Aorta (tissue), 5 donors: ENCODE results near the gene VPS36. TPM values are rescaled to one million over a fixed set of nuclear protein-coding genes. Genes with fewer than 3 reads are reported as not detected.
"Not testable (repeated sequence)": the region's sequence is repeated elsewhere in the genome, so short reads cannot be mapped to it uniquely, and the experiment has no call there.

Source experiments
- ATAC-seq: fragments of 200-7000 bp; cut with Tn5 transposase; one replicate; pipeline ENCODE4 v1.9.1; 2022; ENCODE audit warnings: moderate library complexity; ENCODE audit not compliant: low FRiP score
- DNase-seq, 2 donors: peaks; one replicate each; pipeline ENCODE4 v3.0.0-alpha.2; 2020
- H3K27ac ChIP-seq, 2 donors: one replicate each; pipeline ENCODE4 v1.5.1; 2013; ENCODE audit warnings: low read length in 2 of 2, mild to moderate bottlenecking in 2 of 2, moderate library complexity in 2 of 2, control low read depth in 1 of 2, inconsistent platforms in 1 of 2, low read depth in 1 of 2
- H3K27me3 ChIP-seq, 2 donors: one replicate each; pipeline ENCODE4 v1.6.1; 2013; ENCODE audit warnings: control low read depth in 1 of 2, low read length in 1 of 2, mild to moderate bottlenecking in 1 of 2, moderate library complexity in 1 of 2; ENCODE audit not compliant: insufficient read depth in 2 of 2, control insufficient read depth in 1 of 2
- H3K36me3 ChIP-seq, 2 donors: one replicate each; pipeline ENCODE4 v1.6.1; 2013; ENCODE audit warnings: control low read depth in 1 of 2, low read length in 1 of 2, mild to moderate bottlenecking in 1 of 2; ENCODE audit not compliant: insufficient read depth in 2 of 2, control insufficient read depth in 1 of 2
- H3K4me1 ChIP-seq, 2 donors: one replicate each; pipeline ENCODE4 v1.6.1; 2013; ENCODE audit warnings: low read length in 2 of 2, control low read depth in 1 of 2, mild to moderate bottlenecking in 1 of 2, moderate library complexity in 1 of 2; ENCODE audit not compliant: insufficient read depth in 2 of 2, control insufficient read depth in 1 of 2
- H3K4me3 ChIP-seq, 2 donors: one replicate each; pipeline ENCODE4 v1.5.1; 2013; ENCODE audit warnings: low read length in 2 of 2, control low read depth in 1 of 2, mild to moderate bottlenecking in 1 of 2
- H3K9me3 ChIP-seq: one replicate; pipeline ENCODE4 v1.6.1; 2013; ENCODE audit warnings: mild to moderate bottlenecking, low read length; ENCODE audit not compliant: control insufficient read depth
- WGBS, 2 donors: extraction: QIAGEN DNeasy Blood & Tissue Kit; methylation state at CpG; one replicate each; pipeline ENCODE4 v1.1.7; 2013; 5-methylcytosine and 5-hydroxymethylcytosine counted together
- intact Hi-C, 2 donors: fragments of 100-400 bp; cut with DNase I; formaldehyde crosslinking; loops; one replicate each; pipeline versions ENCODE4 v1.14.2 to v1.15.0; 2022
- polyA plus RNA-seq, 2 donors: library from polyadenylated mRNA; stranded (reverse); fragments of 200-250 nt; gene quantifications; one replicate each; pipeline ENCODE4 v1.2.3, GENCODE V29; 2013
- total RNA-seq, 2 donors: library from RNA; stranded (reverse); fragmentation: NEBNext Ultra II Directional; extraction: Animal tissue kit (Norgen Biotek cat#: 25700); gene quantifications; one replicate each; pipeline ENCODE4 v1.2.1, GENCODE V29; 2021
- donor health status: healthy with polysubstance abuse.
- donor health status: Bipolar disorder and iron deficiency.
- donor health status: DM: no; HTN: no; CAD: no.
- donor health status: DM: no; HTN: no; CAD: no.
- donor health status: DM: yes; HTN: yes; CAD: no.

VPS36 gene
- total and polyA plus RNA-seq, 4 donors, result 20.4 to 54.3 (median 34.0) TPM

DNA sequence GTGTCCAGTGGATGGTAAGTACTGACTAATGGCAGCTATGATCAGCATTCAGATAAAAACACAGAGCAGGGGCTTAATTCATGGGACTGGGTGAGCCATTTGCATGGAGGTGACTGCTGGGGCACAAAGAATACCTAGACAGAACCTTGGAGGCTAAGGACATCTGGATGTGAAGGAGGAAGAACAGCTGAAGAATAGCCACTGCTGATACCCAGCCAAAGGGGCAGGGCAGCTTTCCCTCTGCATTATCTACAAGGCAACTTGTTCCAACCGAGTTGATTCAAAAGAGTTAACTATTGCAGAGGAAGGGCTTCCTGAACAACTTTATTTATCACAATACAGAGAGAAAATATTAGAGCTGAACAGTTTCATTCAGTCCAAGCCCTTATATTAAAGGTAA is 31.4 kb downstream of the VPS36 start:
- Histone ChIP-seq H3K4me3 (no peak overlapping the region), H3K36me3 (peaks cover 0 to 11% of the 10 kb centered on the region in 2 donors), H3K27ac (no peak overlapping the region), H3K4me1 (no peaks in the 10 kb centered on the region), H3K9me3 (no peaks in the 10 kb centered on the region), H3K27me3 (no peaks in the 10 kb centered on the region)
- no peak for ATAC-seq
- WGBS, 2 donors, result 42 to 50% methylated on average over 1 of the region's 1 CpG
- intact Hi-C loops, result no loop called here
- DNase-seq, result no peak

DNA sequence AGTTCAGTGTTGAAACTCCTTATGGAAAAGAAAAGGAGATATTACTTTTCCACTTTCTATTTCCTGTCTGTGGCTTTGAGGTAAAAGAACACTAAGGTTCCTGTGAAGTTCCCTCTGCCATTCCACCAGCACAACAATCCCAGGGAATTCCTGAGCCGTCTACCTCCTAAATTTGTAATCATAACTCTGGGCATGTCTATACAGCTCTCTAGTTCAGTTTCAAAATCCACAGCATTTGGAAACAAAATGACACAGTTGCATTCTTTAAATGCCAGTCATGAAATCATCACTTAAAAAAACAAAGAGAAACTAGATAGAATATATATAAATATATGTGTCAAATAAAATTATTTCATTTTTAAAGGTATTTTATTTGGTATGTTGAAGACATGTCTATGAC is 35.5 kb downstream of the VPS36 start:
- ATAC-seq, result no peak
- intact Hi-C loops, result no loop called here
- H3K36me3 ChIP-seq, result peaks cover 0 to 13% of the 10 kb centered on the region in 2 donors

DNA sequence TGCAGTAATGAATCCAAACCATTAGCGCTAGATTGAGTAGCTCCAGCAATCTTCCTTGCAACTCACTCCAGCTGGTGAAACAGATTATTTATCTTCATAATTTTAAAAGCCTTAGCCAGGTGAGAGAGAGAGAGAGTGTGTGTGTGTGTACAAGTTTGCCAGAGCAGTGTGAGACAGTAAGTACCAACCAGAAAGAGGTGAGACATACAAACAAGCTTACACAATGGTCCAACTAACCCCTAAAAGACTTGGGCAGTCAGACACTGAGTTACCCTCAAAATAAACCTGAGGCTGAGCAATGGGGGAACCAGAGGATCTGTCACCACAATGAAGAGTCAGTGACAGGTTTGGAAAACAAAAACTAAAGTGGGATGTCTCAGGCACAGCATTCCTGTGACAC is 36.4 kb downstream of the VPS36 start:
- intact Hi-C loops, result no loop called here
- Histone ChIP-seq H3K4me1 (no peaks in the 10 kb centered on the region), H3K27me3 (no peaks in the 10 kb centered on the region), H3K36me3 (peaks cover 0 to 12% of the 10 kb centered on the region in 2 donors), H3K4me3 (no peak overlapping the region), H3K9me3 (no peaks in the 10 kb centered on the region), H3K27ac (no peak overlapping the region)
- 90 to 95% methylated on average over 1 of the region's 1 CpG for WGBS, 2 donors
- DNase-seq, result no peak
- ATAC-seq, result no peak

More for the DNA sequence above, 35.5 kb downstream of the VPS36 start:
- WGBS, 2 donors, result 10 to 18% methylated on average over 1 of the region's 1 CpG
- Histone ChIP-seq H3K27me3 (no peaks in the 10 kb centered on the region), H3K9me3 (no peaks in the 10 kb centered on the region), H3K4me1 (no peaks in the 10 kb centered on the region), H3K27ac (no peak overlapping the region), H3K4me3 (no peak overlapping the region)
- no peak for DNase-seq

DNA sequence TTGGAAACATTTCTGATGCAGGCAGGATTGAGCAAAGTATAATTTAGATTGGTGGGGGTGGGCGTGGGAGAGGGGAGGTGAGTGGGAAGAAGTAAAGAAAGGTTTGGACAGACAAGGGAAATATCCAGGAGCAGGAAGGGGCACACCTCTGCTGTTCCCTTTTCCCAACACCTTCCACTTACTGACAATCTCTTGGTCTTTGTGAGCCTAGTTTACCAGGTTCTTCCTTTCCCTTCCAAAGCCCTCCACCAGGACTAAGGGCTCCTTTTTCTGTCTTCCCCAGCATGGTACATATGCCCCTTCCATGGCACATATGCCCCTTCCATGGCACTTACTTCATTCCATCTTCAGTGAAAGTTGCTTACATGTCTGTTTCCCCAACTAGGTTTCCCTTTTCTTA is 38.3 kb downstream of the VPS36 start:
- Histone ChIP-seq H3K9me3 (no peaks in the 10 kb centered on the region), H3K4me3 (no peak overlapping the region), H3K27me3 (no peaks in the 10 kb centered on the region), H3K4me1 (no peaks in the 10 kb centered on the region), H3K36me3 (peaks cover 0 to 9% of the 10 kb centered on the region in 2 donors), H3K27ac (no peak overlapping the region)
- 94 to 100% methylated on average over 1 of the region's 1 CpG for WGBS, 2 donors
- intact Hi-C loops, result no loop called here
- DNase-seq (no peak), ATAC-seq (no peak)

DNA sequence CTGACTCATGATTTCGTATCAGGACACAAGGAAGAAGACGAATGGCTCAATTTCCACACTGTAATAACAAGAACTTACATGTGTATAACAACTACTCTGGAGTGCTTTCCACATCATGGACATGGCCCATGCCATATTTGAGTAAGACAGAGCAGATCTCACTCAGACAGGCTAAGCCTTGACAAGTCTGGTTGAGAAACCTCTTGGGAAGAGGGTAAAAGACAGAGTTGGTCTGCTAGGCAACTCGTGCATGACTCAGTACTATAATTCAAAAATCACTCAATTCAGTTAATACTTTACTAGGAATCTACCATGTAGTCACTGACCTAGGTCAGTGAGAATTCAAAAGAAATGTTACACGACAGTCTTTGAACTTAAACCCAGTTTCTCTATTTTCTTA is 38.8 kb downstream of the VPS36 start:
- Histone ChIP-seq H3K27me3 (no peaks in the 10 kb centered on the region), H3K9me3 (no peaks in the 10 kb centered on the region), H3K4me3 (no peak overlapping the region), H3K4me1 (no peaks in the 10 kb centered on the region), H3K27ac (no peak overlapping the region), H3K36me3 (peaks cover 0 to 7% of the 10 kb centered on the region in 2 donors)
- ATAC-seq (no peak), DNase-seq (no peak)
- intact Hi-C loops, result no loop called here
- 80 to 83% methylated on average over 4 of the region's 4 CpGs for WGBS, 2 donors

- H3K4me3 ChIP-seq, intact Hi-C loops, ATAC-seq, H3K4me1 ChIP-seq, H3K9me3 ChIP-seq, H3K36me3 ChIP-seq, DNase-seq, H3K27me3 ChIP-seq, H3K27ac ChIP-seq: not testable (repeated sequence)
- 95 to 96% methylated on average over 30 to 33 of the region's 33 CpGs for WGBS, 2 donors
Measured at GRCh38 chr13:52408071-52408658, 42.3 kb downstream of the VPS36 start.

DNA sequence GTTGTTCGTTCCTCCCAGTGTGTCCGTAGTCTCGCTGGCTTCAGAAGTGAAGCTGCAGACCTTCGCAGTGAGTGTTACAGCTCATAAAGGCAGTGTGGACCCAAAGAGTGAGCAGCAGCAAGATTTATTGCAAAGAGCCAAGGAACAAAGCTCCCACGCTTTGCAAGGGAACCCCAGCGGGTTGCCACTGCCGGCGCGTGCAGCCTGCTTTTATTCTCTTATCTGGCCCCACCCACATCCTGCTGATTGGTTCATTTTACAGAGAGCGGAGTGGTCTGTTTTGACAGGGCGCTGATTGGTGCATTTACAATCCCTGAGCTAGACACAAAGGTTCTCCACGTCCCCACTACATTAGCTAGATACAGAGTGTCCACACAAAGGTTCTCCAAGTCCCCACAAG is 43.0 kb downstream of the VPS36 start:
- H3K27me3 ChIP-seq, H3K9me3 ChIP-seq: not testable (repeated sequence)

GRCh38 chr13:52406629-52407028 is 43.8 kb downstream of the VPS36 start:
- Histone ChIP-seq H3K36me3 (peaks cover 0 to 1% of the 10 kb centered on the region in 2 donors), H3K9me3 (no peaks in the 10 kb centered on the region), H3K27ac (no peak overlapping the region), H3K27me3 (no peaks in the 10 kb centered on the region), H3K4me1 (no peaks in the 10 kb centered on the region), H3K4me3 (no peak overlapping the region)
- ATAC-seq (no peak), DNase-seq (no peak)
- WGBS, 2 donors, result 43 to 44% methylated on average over 4 of the region's 4 CpGs
- intact Hi-C loops, result no loop called here

More for the DNA sequence above, 43.0 kb downstream of the VPS36 start:
- H3K27ac ChIP-seq, intact Hi-C loops, ATAC-seq, H3K4me1 ChIP-seq, DNase-seq, H3K36me3 ChIP-seq, H3K4me3 ChIP-seq: not testable (repeated sequence)
- WGBS, 2 donors, result 94 to 98% methylated on average over 12 of the region's 12 CpGs

GRCh38 chr13:52405767-52406494 is 44.5 kb downstream of the VPS36 start, which contains the start of gene THSD1:
Gene THSD1 (minus strand): TSS chr13:52406172. CDS start chr13:52402600, 3,572 bp downstream.
- no peaks in the 10 kb centered on the region for H3K27me3 ChIP-seq
- peak within 1 kb of the TSS; percentile 21 to 46 for H3K4me3 ChIP-seq
- no peaks in the 10 kb centered on the region for H3K9me3 ChIP-seq
- DNase-seq, result peak; percentile 62 to 86
- ATAC-seq, result peak; percentile 83
- no peak within 1 kb of the TSS for H3K27ac ChIP-seq
- WGBS, 2 donors, result 1% methylated on average over 52 to 68 of the region's 68 CpGs
- H3K36me3 ChIP-seq, result no peaks in the 10 kb centered on the region
- intact Hi-C loops, result no loop called here
- H3K4me1 ChIP-seq, result no peaks in the 10 kb centered on the region
